Fibroblast of skin of scalp (primary cell): ENCODE data around the gene GPR31.

Experiments used
- DNase-seq: peaks from one replicate; pipeline ENCODE4 v3.0.0-alpha.2; 2013

GPR31 gene

DNA sequence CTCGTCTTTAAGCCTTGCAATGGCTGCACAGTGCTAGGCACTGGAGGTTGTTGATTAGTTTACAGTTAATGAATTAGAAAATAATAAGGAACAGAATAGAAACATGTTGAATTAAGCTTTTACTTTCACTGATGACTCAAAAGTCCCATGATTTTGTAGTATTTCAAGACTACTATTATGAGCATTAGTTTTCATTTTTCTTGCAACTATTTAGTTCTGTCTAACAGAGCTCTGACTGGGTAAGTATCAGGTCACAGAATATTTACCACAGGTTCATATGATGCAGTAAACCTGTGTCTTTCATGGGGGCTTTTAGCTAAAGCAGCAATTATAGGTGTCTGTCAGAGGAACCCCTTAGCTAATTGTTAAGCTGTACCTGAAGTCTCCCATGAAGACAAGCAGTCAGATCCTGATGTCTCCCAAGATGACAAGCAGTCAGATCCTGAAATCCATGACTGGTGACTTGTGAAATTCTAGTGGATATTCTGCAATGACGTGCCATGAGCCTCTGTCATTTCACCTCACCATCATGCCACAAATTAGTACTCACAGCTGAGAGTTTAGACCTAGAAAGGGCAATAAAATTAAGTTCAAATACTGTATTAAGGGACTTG is 8.2 kb upstream of the GPR31 start:
- DNase-seq, result no peak

DNA sequence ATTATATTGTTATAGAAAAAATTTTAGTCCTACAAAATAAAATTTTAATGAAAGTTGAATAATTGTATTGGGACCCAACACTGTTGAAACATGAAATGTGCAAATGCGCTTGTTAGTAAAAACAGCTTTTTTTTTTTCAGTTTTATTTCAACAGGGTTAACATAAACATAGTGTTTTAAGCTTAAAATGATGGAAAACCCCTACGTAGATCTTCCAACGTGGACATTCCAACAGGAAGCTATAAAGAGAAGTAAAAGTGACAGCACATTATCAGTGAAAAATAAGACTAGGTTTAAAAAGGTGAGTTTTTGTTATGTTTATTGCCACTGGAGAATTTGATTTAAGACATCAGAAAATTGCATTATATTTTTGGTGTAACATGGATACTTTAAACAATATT is 6.5 kb upstream of the GPR31 start:
- no peak for DNase-seq

DNA sequence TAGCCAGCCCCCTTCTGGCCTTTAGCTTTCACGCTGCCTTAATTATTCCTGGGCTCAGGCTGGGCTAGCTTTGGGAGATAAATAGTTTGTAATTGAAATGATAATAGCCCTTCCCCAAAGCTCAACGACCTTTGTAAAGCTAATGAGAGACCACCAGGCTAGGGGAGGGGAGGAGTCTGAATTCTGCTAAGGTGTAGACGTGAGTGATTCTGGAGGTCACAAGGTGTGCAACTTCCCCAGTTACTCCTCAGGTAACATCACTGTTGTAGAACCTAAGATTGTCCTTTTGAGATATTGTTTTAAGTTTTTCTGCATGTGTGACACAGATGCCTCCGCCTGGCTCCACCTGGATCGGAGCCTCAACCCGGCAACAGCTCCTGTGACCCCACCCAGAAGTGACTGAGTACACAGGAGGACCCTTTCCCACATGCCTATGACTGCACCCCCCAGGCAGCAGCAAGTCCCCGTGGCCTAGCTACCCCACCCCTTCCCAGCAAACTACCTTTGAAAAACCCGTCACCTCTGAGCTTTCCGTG is 5.8 kb upstream of the GPR31 start:
- no peak for DNase-seq

DNA sequence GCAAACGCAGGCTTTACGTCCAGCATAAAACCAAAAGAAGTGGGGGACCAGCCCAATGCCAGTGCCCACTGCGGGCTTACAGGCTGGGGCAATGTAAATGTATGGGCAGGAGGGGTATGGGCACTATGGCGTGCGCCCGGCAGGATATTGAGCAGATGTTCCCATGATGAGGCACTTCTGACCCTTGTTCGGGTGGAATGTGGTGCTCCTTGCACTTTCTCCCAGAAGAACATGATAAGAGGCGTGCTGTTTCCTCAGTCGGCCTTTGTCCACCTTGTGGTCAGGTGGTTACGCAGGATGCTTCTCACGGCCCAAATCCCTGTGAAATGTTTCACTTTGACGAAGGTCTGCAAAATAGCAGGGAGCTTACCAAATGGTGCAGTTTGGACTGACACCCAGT is 4.8 kb upstream of the GPR31 start:
- DNase-seq, result no peak

DNA sequence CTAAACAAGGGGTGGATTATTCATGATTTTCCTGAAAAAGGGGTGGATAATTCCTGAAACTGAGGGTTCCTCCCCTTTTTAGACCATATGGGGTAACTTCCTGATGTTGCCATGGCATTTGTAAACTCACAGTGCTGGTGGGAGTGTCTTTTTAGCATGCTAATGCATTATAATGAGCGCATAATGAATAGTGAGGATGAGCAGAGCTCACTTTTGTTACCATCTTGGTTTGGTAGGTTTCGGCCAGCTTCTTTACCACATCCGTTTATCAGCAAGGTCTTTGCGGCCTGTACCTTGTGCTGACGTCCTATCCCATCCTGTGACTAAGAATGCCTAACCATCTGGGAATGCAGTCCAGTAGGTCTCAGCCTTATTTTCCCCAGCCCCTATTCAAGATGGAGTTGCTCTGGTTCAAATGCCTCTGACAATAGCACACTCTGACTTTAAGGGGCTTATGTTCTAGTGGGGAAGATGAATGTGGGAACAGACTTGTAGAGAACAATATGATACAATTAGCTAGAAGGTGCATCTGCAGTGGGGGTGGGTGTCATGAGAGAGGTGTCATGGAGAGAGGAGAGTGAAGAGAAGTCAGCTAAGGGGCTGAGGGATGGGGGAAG is 4.2 kb upstream of the GPR31 start:
- DNase-seq, result no peak

DNA sequence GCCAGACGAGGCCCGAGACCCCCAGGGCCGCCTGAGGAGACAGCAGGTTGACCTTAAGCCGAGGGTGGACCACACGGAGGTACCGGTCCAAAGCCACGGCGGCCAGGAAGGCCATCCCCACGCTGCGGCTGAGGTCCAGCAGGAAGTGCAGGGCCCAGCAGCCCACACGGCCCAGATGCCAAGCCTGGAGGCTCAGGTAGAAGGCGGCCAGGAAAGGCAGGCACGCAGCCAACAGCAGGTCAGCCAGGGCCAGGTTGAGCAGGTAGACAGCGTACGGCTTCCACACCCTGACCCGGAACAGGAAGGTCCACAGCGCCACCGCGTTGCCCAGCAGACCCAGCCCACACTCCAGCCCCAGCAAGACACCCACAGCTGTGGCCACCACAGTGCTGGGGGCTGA is 366 bp downstream of the GPR31 start:
- no peak for DNase-seq

DNA sequence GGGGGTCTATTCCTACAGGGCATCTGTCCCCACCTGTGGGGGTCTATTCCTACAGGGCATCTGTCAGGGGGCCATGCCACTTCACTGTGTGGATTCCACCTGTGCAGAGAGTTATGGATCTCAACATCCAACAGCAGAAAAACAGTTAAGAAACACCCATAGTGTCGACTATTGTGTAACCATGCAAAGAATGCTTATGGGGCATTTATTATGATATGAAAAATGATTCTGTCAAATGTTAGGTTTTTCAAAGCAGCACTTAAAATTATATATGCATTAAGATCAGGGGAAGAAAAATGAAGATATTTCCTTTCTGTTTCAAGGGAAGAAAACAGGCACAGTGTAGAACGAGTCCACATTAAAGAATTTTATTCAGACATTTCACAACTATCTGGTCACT is 2.9 kb downstream of the GPR31 start:
- no peak for DNase-seq

DNA sequence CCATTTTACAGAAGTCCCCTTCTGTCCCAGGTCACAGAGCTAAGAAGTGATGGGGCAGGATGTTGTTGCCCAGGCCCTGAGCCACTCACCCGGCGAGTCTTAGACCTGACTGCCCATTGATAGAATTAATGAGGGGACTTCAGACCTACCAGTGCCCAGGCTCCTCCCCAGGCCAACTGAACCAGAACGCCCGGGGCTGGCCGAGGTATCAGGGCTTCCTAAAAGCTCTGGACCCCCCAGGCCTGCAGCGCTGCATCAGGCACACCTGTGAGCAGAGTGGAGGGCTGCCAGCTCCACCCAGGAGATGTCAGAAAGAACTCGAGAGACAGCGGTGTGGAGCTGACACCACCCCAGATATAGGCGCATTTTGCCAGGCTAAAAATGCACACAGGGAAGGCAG is 3.5 kb downstream of the GPR31 start:
- no peak for DNase-seq

DNA sequence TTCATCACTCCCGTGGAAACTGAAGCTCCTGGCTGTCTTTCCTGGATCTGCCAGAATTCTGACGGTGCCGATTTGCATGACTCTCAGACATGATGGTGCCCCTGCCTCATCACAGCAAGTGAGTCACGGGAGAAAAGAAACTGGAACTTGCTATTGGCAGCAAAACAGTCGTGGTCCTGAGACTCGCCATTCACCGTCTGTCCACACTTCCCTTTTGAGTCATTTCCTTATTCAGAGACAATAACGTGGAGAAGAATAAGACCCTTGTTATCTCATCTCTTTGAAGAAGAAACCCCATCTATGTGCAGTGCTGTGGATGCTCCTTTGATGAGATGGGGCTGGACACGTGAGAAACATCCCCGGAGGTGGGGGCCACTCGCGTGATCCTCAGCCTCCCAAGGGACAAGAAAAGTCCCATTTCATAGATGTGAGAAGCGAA is 4.2 kb downstream of the GPR31 start:
- DNase-seq, result no peak

DNA sequence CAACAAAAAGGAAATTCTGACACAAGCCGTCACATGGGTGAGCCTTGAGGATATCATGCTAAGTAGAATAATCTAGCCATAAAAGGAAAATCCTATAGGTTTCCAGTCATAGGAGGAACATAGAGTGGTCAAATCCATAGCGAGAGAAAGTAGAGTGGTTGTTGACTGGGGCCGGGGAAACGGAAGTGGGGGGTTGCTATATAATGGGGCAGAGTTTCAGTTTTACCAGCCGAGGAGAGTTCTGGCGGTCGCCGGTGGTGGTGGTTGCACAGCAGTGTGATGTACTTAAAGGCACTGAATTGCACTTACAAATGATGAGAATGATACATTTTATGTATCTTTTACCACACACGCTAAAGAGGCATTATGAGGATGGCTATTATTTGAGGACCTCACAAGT is 4.9 kb downstream of the GPR31 start:
- no peak for DNase-seq

DNA sequence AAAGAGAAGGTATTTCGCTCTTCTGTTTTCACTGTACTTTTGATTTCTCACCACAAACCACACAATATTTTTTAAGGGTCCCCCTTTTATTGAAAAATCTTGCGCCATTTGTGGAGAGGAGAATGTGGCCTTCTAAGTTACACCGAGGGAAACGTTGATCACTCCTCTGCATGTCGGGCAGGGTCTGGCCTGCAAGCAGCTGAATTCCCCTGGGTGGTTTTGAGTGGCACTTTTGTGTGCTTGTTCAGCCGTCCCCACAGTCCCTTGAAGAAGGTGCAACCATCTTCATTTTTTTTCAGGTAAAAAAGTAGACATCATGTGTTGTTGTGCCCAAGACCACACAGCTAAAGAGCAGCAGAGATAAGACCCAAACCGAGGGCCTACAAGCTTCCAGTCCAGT is 6.1 kb downstream of the GPR31 start:
- DNase-seq, result no peak

DNA sequence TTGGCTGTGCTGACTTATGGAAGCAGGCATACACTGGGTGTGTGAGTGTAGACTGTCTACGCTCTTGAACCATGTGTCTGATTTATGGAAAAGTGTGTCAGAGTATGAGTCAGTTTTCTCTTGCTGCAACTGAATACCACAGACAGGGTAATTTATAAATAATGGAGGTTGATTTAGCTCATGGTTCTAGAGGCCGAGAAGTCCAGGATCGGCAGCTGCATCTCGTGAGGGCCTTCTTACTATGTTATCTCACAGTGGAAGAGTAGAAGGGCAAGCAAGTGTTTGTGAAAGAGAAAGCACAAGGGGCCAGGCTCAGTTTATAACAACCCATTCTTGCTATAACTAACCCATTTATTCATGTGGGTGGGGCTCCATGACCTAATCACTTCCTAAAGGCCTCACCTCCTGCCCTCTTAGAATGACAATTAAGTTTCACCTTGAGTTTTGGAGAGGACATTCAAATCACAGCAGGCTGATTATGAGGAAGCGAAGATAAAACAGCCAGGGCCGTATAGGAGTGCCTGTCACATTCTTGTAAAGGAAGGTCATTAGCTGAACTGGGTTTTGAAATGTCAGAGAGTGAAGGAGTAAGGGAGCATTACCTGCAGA is 6.7 kb downstream of the GPR31 start:
- no peak for DNase-seq

DNA sequence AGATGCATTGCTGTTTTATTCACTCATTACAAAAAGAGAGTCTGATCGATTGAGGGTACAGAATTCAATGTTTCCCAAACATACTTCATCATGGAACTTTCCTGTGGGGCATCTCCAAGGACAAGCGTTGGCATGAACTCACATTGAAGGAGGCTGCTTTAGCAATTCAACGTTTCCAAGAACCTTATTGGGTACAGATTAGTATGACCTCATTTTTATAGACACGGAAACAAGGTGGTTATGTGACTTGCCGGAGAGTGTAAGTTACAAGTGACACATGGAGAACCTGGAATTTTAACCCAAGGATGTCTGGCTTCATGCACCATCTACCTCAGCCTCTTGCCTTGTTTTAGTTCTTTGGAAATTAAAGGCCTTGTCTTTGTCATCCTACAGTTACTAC is 8.8 kb downstream of the GPR31 start:
- DNase-seq, result no peak

DNA sequence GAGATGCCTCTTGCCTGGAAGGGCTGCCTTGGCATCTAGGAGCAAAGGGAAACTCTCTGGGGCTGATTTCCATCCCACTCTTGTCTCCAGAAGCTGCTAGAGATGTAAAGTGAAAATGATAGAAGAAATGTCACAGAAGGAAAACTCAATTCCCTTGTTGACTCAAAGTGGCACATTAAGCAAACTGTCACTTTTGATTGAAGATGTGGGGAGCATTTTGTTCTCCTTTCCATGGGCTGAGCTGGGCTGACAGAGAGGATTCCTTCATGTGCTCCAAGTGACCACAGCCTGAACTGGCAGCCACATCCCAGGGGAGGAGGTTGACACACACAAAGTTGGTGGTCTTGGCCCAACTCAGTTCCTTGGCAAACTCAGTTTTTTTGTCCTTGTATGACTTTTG is 9.8 kb downstream of the GPR31 start:
- no peak for DNase-seq

DNA sequence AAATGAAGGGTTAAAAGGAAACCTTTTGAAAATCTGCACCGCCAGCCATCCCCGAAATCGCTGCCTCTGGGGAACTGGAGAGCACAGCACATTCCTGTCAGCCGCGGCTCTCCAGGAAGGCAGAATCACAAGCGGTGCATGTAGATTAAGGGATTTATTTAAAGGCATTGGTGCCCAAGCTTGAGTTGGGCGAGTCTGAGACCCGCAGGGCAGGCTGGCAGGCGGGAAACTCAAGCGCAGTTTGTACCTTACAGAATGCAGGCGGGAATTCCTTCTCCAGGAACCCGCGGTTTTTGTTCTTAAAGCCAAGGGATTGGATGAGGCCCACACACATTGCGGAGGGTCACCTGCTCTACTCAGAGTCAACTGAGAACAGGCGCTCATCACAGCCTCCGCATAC is 10.8 kb downstream of the GPR31 start:
- no peak for DNase-seq

DNA sequence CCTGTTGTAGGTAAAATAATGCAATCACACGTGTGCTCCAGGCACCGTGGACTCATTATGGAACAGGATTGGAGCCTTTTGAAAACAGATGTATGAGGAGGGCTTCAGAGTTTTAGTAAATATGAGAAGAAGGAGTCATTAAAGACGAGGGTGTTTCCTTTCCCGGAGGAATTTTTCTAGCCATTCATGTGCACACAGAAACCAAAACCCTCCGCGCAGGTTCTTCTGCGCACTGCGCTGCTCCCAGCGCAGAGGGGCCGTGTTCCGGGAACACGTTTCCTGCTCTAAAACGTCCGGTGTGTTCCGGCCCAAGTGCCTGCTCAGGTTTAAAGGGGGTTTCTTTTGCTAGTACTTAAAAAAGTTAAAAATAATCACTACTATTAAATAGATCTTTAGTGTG is 11.6 kb downstream of the GPR31 start:
- DNase-seq, result no peak

DNA sequence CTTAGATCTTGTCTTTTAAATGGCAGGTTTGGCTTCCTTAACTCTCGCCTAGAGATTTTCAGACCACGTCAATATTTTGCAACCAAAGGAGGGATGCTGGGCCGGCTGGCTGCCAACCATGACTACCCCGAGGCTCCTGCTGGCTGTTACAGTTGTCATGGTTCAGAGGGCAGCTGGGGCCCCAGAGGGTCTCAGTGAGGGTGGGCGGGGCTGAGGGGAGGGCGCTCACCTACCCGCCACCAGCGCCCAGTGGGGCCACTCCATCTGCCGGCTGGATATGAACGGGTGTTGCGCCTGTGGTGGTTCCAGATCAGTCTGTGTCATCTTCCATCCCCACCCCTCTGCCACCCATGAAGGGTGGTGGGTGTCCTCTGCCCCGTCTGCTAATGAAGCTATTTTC is 12.3 kb downstream of the GPR31 start:
- DNase-seq, result no peak

DNA sequence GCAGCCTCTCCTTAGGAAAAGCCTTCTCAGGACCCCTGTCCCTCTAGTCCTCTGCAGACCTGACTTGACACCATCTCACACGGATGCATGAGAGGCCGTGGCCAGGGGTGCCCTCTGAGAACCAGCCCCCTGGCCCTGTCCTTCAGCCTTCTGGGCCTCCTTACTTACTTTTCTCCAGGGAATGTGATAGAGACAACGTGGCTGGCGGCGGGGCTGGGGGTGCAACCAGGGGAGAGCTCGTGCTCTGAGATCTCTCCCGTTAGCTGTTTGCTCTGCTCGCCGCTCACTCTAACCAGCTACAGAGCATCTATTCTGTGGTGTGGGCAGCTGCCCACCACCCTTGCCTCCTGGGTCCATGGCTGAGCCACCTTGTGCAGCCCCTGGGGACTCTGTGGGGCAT is 14.7 kb downstream of the GPR31 start:
- DNase-seq, result no peak

DNA sequence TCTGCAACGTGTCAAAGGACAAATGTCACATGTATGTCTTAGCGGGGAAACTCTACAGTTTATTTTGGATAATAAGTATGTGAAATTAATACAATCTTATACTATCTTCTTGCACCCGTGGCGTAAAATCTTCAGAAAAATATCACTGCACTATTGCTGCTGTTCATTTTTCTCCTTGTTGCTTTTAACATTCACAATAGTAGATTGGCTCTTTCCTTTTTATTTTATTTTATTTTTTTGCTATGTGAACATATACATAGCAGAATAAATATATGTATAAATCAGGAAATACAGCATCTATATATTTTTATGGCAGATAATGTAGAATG is 15.4 kb downstream of the GPR31 start:
- no peak for DNase-seq

DNA sequence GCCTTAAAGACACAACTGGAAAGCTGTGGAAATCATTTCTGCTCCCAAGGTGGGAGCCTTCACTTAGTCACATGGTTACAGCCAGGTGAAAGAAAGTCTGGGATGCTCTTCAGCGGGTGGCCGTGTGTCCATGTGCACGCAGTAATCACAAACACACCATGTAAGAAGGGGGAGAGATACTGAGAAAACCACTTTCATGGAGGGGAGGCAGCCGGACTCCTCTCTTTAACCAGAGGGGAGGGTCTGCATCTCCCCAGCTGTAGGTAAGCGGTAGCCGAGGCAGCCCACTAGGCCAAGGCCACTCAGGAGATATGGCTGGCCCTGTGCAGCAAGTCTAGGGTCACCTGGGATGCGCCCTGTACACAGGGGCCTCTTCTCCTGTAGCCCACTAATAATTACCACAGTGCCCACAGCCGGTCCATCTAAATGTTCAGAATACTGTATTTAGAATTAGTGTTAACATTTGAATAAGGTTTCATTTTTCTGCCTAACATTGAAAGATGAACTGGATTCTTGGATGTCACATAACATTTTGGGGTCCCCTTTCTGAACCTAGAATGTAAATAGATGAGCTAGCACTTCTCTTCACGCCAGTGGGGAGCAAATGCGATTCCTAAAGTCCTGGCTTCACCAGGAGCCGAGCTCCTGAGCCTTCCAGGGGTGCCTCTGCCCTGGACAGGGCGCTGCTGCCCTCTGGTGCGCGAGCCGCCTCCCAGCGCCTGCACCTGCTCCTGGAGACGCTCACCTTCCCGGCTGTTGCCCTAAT is 15.9 kb downstream of the GPR31 start:
- no peak for DNase-seq

DNA sequence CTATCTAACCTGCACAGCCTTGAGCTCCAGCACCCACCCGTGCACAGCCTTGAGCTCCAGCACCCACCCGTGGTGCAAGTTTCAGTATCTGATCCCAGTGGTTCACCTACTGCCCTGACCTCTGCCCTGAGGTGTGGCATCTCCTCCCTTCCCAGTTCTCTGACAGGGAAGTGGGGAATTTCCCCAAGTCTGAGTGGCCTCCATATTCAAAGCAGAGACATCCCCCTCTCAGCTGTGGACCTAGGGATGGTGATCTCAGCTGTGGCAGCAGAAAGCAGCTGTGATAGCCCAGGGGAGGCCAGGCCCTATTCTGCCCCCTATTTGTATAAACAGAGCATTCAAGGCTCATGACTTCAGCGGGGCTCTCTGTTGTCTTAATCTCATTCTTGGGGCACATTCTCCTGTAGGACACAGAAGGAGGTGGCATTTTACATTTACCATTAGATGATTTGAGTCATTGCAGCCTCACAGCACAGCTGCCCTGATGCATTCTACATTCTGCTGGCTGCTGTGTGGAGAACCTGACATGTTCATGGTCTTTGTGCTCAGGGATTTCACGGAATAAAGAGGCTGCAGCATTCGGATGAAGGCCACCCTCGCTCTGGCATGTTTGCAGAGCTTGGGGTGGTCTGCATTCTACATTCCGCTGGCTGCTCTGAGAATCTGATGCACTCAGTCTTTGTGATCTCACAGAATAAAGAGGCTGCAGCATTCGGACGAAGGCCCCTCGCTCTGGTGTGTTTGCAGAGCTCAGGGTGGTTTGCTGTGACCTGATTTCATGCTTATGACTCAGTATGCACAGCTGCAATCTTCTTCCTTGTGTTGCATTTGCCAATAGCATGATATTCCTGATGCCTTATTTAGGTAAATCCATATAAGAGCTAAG is 16.9 kb downstream of the GPR31 start:
- no peak for DNase-seq

DNA sequence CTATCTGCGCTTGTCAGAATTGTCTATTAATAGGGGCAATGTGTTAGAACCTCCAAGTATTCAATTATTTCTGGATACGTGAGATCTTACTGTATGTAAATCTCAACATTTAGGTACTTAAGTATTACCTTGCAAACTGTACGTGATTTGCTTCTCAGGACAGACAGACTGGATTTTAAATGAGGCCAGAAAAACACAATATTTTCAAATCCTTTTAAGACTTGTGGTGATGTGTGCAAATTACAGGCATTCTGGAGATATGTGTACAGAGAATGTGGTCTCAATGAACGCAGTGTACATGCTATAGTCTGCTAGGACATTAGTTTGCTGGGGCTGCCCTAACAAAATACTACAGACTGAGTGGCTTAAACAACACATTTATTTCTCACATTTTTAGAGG is 18.0 kb downstream of the GPR31 start:
- DNase-seq, result no peak

DNA sequence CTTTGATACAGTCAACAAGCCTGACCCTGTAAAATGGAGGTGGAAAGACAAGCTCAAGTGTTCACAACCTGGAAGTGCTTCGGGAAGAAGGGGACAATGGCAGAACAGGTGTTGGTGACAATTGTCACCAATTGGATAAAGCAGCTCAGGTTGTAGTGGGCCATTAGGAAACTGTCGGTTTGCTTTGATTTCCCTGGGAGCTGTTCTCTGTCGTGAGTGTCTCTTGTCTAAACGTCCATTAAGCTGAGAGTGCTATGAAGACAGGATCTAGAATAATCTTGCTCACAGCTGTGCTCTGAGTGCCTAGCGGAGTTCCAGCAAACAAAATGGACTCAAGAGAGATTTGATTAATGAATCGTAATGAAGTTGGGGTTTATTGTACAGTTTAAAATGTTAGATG is 19.9 kb downstream of the GPR31 start:
- no peak for DNase-seq
